Uterus (tissue), 4 donors: Measurements from ENCODE around the gene SSH2. TPM values are rescaled to one million over a fixed set of nuclear protein-coding genes. Genes with fewer than 3 reads are reported as not detected.

Experiments used
- DNase-seq, 2 donors: peaks; one replicate each; pipeline ENCODE4 v3.0.0-alpha.2; 2019 to 2020
- H3K27ac ChIP-seq, 2 donors: fragments of 200-600 bp; sonication (generic); 1 replicate in 1 of 2; 2 replicates in 1 of 2; pipeline ENCODE4 v1.5.1; 2016 to 2018
- H3K27me3 ChIP-seq, 2 donors: fragments of 200-600 bp; sonication (generic); one replicate each; pipeline ENCODE4 v1.5.1; 2018 to 2019; ENCODE audit warnings: control low read depth in 1 of 2
- H3K36me3 ChIP-seq, 2 donors: fragments of 200-600 bp; sonication (generic); one replicate each; pipeline ENCODE4 v1.5.1; 2019; ENCODE audit warnings: control low read depth in 1 of 2
- H3K4me1 ChIP-seq, 2 donors: fragments of 200-600 bp; sonication (generic); one replicate each; pipeline ENCODE4 v1.5.1; 2018 to 2019; ENCODE audit warnings: control low read depth in 1 of 2
- H3K4me3 ChIP-seq, 2 donors: fragments of 200-600 bp; sonication (generic); 1 replicate in 1 of 2; 2 replicates in 1 of 2; pipeline ENCODE4 v1.5.1; 2018 to 2019; ENCODE audit warnings: mild to moderate bottlenecking in 1 of 2
- H3K9me3 ChIP-seq, 2 donors: fragments of 200-600 bp; sonication (generic); one replicate each; pipeline ENCODE4 v1.5.1; 2019; ENCODE audit warnings: control low read depth in 1 of 2
- POLR2A ChIP-seq, 2 donors: fragments of 450-650 bp; IDR thresholded peaks; one replicate each; pipeline ENCODE4 v1.6.1; 2016; ENCODE audit warnings: antibody characterized with exemption in 2 of 2, mild to moderate bottlenecking in 1 of 2, moderate library complexity in 1 of 2
- intact Hi-C: fragments of 100-400 bp; cut with DNase I; formaldehyde crosslinking; loops from one replicate; pipeline ENCODE4 v1.15.1; 2023; ENCODE audit warnings: low total_unique reads
- total RNA-seq, 4 donors: library from RNA; depleted of rRNA in 3 of 4; stranded (reverse); fragments of >200 nt in 3 of 4; gene quantifications; one replicate each; pipeline versions ENCODE4 v1.1.0 to v1.2.4, GENCODE V29; 2014 to 2023
- TF ChIP-seq, protein P1 (sequence below), 4 experiments: fragments of 200-600 bp in 2 of 4; fragments of 450-650 bp in 2 of 4; sonication (generic) in 2 of 4; IDR thresholded peaks; one replicate each; pipeline ENCODE4 v1.5.1; 2016 to 2019; ENCODE audit warnings: antibody characterized with exemption in 4 of 4, mild to moderate bottlenecking in 2 of 4, moderate library complexity in 1 of 4
- donor health status: DM: yes; HTN: yes; CAD: no.

The SSH2 gene
- total RNA-seq, 4 donors from 2014 or later, result 6.9 to 36.9 (median 11.5) TPM

DNA sequence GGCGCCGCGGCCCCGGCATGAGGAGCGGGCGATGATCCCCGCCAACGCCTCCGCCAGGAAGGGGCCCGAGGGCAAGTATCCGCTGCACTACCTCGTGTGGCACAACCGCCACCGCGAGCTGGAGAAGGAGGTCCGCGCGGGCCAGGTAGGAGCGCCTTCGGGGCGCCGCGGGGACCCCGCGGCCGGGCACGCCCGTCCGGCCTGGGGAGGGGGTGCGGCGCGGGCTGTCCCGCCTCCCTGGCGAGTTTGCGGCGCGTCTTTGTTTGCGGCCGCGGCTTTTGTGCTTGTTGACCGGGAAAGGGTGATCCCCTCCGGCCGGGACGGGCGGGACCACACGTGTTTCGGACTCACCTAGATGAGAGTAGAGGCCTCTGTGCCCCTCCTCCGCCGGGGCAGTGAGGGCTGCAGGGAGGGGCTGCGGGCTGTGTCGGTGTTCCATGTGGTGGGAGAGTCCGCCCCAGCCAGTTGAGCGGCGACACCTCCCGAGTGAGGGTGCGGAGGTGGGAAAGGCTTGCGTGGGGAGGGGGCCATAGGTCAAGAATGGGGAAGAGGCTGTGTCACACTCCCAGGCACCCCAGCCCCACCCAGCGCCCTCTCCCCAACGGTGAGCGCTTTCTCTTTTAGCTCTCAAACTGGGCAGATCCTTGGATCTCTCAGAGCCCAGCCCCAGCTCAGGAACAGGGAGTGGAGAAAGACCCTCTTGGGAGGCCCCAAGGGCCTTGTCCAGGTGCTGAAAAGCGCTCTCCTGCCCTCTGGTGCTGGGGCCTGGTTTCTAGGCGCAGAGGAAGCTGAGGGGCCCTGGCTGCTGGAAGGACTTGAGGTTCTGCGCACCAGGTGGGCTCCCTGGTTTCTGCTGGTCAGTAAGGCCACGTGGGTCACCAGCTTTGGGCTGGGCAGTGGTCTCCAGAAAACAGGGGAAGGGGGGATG lies 336.2 kb downstream of the SSH2 start:
- no peak for TF ChIP-seq POLR2A (IDR thresholded peaks at IDR 0.05)
- TF ChIP-seq, protein P1, sequence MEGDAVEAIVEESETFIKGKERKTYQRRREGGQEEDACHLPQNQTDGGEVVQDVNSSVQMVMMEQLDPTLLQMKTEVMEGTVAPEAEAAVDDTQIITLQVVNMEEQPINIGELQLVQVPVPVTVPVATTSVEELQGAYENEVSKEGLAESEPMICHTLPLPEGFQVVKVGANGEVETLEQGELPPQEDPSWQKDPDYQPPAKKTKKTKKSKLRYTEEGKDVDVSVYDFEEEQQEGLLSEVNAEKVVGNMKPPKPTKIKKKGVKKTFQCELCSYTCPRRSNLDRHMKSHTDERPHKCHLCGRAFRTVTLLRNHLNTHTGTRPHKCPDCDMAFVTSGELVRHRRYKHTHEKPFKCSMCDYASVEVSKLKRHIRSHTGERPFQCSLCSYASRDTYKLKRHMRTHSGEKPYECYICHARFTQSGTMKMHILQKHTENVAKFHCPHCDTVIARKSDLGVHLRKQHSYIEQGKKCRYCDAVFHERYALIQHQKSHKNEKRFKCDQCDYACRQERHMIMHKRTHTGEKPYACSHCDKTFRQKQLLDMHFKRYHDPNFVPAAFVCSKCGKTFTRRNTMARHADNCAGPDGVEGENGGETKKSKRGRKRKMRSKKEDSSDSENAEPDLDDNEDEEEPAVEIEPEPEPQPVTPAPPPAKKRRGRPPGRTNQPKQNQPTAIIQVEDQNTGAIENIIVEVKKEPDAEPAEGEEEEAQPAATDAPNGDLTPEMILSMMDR (IDR thresholded peaks at IDR 0.05), result no peak
- H3K4me3 ChIP-seq, result peak overlapping the region; percentile 27 to 66
- DNase-seq, result peak; percentile 26 to 28
- intact Hi-C loops, result no loop called here
- H3K27ac ChIP-seq, result peak overlapping the region in 1 of 2 donors; percentile 89
- no peaks in the 10 kb centered on the region for H3K9me3 ChIP-seq
- no peaks in the 10 kb centered on the region for H3K27me3 ChIP-seq
- peaks cover 0 to 23% of the 10 kb centered on the region in 2 donors for H3K4me1 ChIP-seq
- no peaks in the 10 kb centered on the region for H3K36me3 ChIP-seq

DNA sequence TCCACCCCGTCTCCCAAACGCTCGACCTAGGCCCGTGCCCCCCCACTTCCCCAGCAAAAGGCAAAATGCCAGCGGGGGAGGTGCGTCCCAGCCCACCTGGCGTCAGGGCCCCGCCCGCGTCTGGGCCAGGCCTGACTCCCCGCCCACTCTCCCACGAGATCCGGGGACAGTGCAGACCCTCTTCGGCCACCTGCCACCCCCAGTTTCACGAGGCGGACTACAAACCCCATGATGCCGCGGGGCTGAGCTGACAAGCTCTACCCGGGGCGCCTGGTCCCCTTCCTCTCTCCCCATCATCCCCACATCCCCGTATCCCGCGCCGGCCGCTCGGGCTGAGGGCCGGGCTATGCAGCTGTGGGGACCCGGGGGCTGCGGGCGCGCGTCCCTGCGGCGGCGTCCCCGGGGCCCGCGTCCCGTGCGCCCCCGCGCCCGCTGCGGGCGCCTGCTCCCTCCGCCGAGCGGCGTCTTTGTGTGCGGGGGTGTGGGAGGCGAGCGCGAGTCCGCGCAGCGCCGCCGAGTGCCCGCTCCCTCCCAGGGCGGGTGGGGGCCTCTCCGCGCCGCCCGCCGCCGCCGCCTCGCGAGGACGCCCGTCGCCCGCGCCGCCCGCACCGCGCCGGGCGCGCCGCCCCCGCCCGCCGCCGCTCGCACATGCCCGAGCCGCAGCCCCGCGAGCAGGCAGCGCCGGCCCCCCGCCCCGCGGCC lies 337.0 kb downstream of the SSH2 start, which contains the start of gene ANKRD13B:
Gene ANKRD13B (plus strand): TSS at position 283 of the 702 bp plus-strand sequence. CDS start 490 bp downstream, outside the sequence.
- Histone ChIP-seq H3K4me3 (peak within 1 kb of the TSS; percentile 39 to 66), H3K4me1 (peaks cover 0 to 25% of the 10 kb centered on the region in 2 donors), H3K9me3 (no peaks in the 10 kb centered on the region), H3K36me3 (no peaks in the 10 kb centered on the region), H3K27me3 (no peaks in the 10 kb centered on the region), H3K27ac (peak within 1 kb of the TSS; percentile 84 to 89)
- peak; percentile 55 to 57 for DNase-seq
- intact Hi-C loops, result no loop called here
- TF ChIP-seq POLR2A (IDR thresholded peaks at IDR 0.05), result no peak
- TF ChIP-seq, protein P1 (IDR thresholded peaks at IDR 0.05), result peak in 1 of 4 experiments; percentile 7

DNA sequence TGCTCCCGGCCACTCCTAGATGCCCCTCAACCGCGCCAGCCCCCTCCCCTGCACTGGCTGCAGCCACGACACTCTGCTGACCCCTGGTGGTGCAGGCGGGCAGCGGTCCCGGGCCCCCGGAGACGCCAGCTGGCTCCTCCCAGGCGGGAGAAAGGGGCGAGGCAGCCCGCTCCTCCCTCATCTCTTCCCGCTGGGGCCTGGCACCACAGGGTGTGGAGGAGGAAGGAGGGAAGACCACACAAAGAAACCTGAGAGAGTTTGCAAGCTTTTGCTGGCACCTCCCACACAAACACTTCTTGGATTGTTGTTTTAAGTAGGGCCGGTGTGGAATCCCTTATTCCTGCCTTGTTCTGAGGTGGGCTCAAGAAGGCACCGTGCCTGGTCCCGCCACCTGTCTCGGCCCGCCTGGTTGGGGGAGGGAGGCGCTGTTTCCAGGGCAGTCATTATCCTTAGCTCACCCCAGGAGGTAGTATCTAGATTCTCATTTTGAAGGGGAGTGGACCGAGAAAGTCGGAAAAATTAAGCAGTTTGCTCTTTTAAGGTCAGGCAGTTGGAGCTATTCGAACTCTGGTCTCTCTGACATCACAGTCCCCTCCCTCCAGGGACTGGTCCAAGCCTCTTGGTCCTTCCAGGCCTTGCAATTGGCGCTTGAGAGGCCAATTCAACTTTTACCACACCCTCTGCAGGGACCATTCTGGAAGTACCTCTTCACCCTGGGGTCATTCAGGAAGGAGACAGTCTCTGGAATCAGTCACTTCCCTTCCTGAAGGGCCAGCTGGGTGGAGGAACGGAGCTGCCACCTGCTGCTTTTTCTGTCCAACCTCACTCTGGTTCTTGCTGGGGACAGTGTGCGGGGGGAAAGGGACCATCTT lies 338.1 kb downstream of the SSH2 start:
- H3K36me3 ChIP-seq, result no peaks in the 10 kb centered on the region
- TF ChIP-seq POLR2A (IDR thresholded peaks at IDR 0.05), result peak; percentile 17 to 18
- TF ChIP-seq, protein P1 (IDR thresholded peaks at IDR 0.05), result peak; percentile 95 to 97 (median 96)
- H3K27ac ChIP-seq, result peak overlapping the region; percentile 84 to 89
- intact Hi-C loops, result no loop called here
- no peaks in the 10 kb centered on the region for H3K9me3 ChIP-seq
- peaks cover 0 to 29% of the 10 kb centered on the region in 2 donors for H3K4me1 ChIP-seq
- no peaks in the 10 kb centered on the region for H3K27me3 ChIP-seq
- peak overlapping the region; percentile 16 to 26 for H3K4me3 ChIP-seq
- DNase-seq, result peak; percentile 89 to 91

DNA sequence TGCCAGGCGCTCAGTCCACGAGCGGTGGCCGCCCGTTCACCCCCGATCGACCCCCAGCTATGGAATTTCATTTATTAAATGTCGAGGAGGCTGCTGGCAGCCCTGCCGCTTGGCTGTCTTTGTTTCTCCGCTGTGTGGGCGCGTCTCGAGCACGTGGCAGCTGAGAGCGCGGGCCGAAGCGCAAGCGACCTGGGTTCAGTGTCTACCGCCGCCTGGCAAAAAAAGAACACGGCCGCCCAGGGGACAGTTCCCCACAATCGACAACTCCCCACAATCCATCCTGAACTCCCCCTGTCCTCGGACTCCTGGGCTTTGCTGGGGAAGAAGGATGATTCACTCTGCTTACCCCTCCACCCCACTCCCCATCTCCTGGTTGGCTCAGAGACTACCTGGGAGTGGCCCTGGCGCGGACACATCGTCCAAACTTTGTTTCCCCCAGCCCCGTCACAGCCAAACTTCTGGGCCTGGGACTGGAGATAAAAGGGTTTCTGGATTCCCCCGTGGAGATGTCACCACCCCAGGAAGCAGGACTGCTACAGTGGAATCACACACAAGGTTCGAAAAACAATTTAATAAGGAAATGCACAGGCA lies 338.8 kb downstream of the SSH2 start:
- TF ChIP-seq, protein P1 (IDR thresholded peaks at IDR 0.05), result no peak
- TF ChIP-seq POLR2A (IDR thresholded peaks at IDR 0.05), result no peak
- peak; percentile 77 to 80 for DNase-seq
- H3K27ac ChIP-seq, result peak overlapping the region; percentile 84 to 89
- peak overlapping the region; percentile 16 to 26 for H3K4me3 ChIP-seq
- H3K9me3 ChIP-seq, result no peaks in the 10 kb centered on the region
- intact Hi-C loops, result no loop called here
- H3K4me1 ChIP-seq, result peaks cover 0 to 29% of the 10 kb centered on the region in 2 donors
- no peaks in the 10 kb centered on the region for H3K36me3 ChIP-seq
- H3K27me3 ChIP-seq, result no peaks in the 10 kb centered on the region
